SW480 (cell line): ENCODE results near the gene DOCK1.
A peak's percentile ranks its signal among the peaks of the same experiment; 100 is the strongest.

Source experiments
- DNase-seq: peaks from one replicate; pipeline ENCODE4 v3.0.0-alpha.2; 2016; ENCODE audit warnings: low spot score

The DOCK1 gene

GRCh38 chr10:127145173-127145572 lies 239.9 kb downstream of the DOCK1 start:
- DNase-seq, result no peak

- no peak for DNase-seq
Observed at GRCh38 chr10:127146661-127147060, 241.4 kb downstream of the DOCK1 start.

- peak; percentile 76 for DNase-seq
Observed at GRCh38 chr10:127148066-127148932, 243.1 kb downstream of the DOCK1 start.

- peak; percentile 8 for DNase-seq
Observed at GRCh38 chr10:127148933-127149220, 243.6 kb downstream of the DOCK1 start.

- DNase-seq, result no peak
Observed at GRCh38 chr10:127149501-127150081, 244.4 kb downstream of the DOCK1 start.

- DNase-seq, result no peak
Observed at GRCh38 chr10:127150136-127150535, 244.9 kb downstream of the DOCK1 start.

GRCh38 chr10:127151541-127151940 lies 246.3 kb downstream of the DOCK1 start:
- no peak for DNase-seq

- no peak for DNase-seq
Observed at GRCh38 chr10:127151981-127152699, 246.9 kb downstream of the DOCK1 start.

GRCh38 chr10:127153181-127153580 lies 248.0 kb downstream of the DOCK1 start:
- DNase-seq, result no peak

GRCh38 chr10:127154831-127155620 lies 249.8 kb downstream of the DOCK1 start:
- no peak for DNase-seq

- no peak for DNase-seq
Observed at GRCh38 chr10:127157089-127157488, 251.9 kb downstream of the DOCK1 start.

- no peak for DNase-seq
Observed at GRCh38 chr10:127157506-127158200, 252.4 kb downstream of the DOCK1 start.

GRCh38 chr10:127158662-127159061 lies 253.4 kb downstream of the DOCK1 start:
- no peak for DNase-seq

- DNase-seq, result no peak
Observed at GRCh38 chr10:127159648-127160245, 254.5 kb downstream of the DOCK1 start.

GRCh38 chr10:127161482-127161881 lies 256.3 kb downstream of the DOCK1 start:
- DNase-seq, result no peak

GRCh38 chr10:127162841-127163240 lies 257.6 kb downstream of the DOCK1 start:
- no peak for DNase-seq

- no peak for DNase-seq
Observed at GRCh38 chr10:127168261-127168660, 263.0 kb downstream of the DOCK1 start.

- no peak for DNase-seq
Observed at GRCh38 chr10:127174866-127175265, 269.6 kb downstream of the DOCK1 start.

GRCh38 chr10:127175357-127176110 lies 270.3 kb downstream of the DOCK1 start:
- no peak for DNase-seq

GRCh38 chr10:127176649-127177048 lies 271.4 kb downstream of the DOCK1 start:
- DNase-seq, result no peak
